Measurements from ENCODE around the gene CNTNAP5.

DNA sequence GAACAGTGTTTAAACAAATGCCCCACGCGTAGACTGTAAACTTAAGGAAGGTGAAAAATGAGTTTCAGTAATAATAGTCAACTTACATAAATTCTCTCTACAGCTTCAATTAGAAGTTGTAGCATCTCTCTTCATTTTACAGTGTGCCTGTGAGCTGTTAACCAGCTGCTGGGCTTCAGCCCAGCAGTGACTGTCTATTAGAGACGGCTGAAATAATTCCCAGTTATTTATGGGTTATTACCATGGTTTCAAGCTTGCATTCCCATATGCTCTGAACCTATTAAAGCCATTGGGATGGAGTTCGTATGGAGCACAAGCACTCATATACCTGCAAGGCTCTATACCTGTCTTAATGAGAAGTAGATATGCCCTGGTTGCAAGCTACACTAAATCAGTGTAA lies 501.1 kb downstream of the CNTNAP5 start:
- TF ChIP-seq CTCF (IDR thresholded peaks at IDR 0.05) (no peak), EZH2 (IDR thresholded peaks at IDR 0.05) (no peak)
